ENCODE measurements around the gene ATG4B.

ATG4B gene

DNA sequence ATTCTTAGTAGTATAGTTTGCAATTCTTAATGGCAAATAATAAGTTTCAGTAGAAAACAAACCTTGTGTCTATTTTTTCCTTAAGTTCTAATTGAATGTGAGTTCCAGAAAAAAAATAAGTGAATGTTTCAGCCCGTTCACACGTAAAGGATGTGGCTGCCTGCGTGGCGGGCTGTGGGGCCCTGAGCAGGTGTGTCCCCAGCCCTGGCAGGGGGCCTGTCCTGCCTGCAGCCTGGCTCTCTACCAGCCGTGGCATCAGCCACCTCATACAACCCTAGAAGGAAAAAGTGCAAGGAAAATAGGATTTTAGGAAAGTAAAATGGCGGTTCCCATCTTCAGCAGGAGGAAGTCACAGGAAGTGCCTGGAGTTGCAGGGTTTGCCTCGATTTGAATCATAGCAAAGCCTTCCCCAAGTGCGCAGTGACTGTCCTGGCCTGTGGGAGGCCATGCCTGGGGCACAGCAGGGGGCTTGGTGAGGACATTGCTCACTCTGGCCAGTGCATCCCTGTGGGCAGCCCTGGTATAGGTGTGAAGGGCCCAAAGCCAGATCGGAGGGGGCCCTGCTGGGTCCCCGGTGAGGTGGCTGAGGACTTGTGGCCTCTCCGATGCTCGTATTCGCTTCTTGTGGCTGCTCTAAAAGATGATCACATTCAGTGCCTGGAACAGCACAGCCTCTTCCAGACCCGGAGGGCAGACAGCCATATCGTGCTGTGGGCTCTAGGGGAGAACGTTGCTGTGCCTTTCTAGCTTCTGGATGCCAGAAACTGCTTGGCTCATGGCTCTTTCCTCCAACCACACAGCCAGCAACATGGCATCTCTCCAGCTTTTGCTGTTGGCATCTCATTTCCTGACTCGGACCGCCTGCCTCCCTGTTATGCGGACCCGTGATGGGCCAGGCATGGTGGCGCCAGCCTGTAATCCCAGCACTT is 36.6 kb downstream of the ATG4B start:
- Histone ChIP-seq H3K9me3 (ENCODE audit: control insufficient read depth, low read depth, low read length) (no peaks in the 10 kb centered on the region), H3K36me3 (ENCODE audit: control insufficient read depth, low read depth, low read length) (peaks cover 39% of the 10 kb centered on the region), H3K27me3 (ENCODE audit: control insufficient read depth, insufficient read depth, low read length) (no peaks in the 10 kb centered on the region), H3K4me1 (ENCODE audit: control insufficient read depth, low read depth, low read length) (no peaks in the 10 kb centered on the region), H3K27ac (ENCODE audit: low read length) (no peak overlapping the region), H3K4me3 (ENCODE audit: low read length) (no peak overlapping the region), H3K9ac (ENCODE audit: low read length) (no peak overlapping the region)

- no peak overlapping the region for H3K27ac ChIP-seq (ENCODE audit: low read length)
- H3K27me3 ChIP-seq (ENCODE audit: control insufficient read depth, insufficient read depth, low read length) = no peaks in the 10 kb centered on the region
- no peak overlapping the region for H3K9ac ChIP-seq (ENCODE audit: low read length)
- H3K36me3 ChIP-seq (ENCODE audit: control insufficient read depth, low read depth, low read length) = peaks cover 48% of the 10 kb centered on the region
- no peaks in the 10 kb centered on the region for H3K9me3 ChIP-seq (ENCODE audit: control insufficient read depth, low read depth, low read length)
- H3K4me3 ChIP-seq (ENCODE audit: low read length) = no peak overlapping the region
- H3K4me1 ChIP-seq (ENCODE audit: control insufficient read depth, low read depth, low read length) = no peaks in the 10 kb centered on the region
Measured at GRCh38 chr2:241675885-241676284, 38.4 kb downstream of the ATG4B start.

DNA sequence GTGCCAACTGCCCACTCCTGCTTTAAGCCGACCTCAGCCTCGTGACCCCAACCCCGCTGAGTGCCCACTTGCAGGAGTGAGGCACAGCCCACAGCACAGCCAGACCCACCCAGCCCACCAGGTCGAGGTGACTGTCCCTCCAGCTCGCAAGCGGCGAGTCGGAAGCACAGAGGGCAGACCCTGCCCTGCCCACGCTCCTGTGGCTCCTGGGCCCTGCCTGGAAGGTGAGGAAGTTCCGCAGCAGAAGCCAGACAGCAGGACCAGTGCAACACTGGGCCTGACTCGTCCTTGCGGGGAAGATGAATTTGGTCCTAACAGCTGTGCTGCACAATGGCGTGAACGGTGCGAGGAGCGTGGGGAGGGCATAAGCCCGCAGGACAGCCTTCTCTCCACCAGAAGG is 39.2 kb downstream of the ATG4B start:
- no peak overlapping the region for H3K4me3 ChIP-seq (ENCODE audit: low read length)
- H3K27me3 ChIP-seq (ENCODE audit: control insufficient read depth, insufficient read depth, low read length) = no peaks in the 10 kb centered on the region
- H3K9ac ChIP-seq (ENCODE audit: low read length) = no peak overlapping the region
- no peak overlapping the region for H3K27ac ChIP-seq (ENCODE audit: low read length)
- no peaks in the 10 kb centered on the region for H3K4me1 ChIP-seq (ENCODE audit: control insufficient read depth, low read depth, low read length)
- H3K9me3 ChIP-seq (ENCODE audit: control insufficient read depth, low read depth, low read length) = no peaks in the 10 kb centered on the region
- peaks cover 56% of the 10 kb centered on the region for H3K36me3 ChIP-seq (ENCODE audit: control insufficient read depth, low read depth, low read length)

DNA sequence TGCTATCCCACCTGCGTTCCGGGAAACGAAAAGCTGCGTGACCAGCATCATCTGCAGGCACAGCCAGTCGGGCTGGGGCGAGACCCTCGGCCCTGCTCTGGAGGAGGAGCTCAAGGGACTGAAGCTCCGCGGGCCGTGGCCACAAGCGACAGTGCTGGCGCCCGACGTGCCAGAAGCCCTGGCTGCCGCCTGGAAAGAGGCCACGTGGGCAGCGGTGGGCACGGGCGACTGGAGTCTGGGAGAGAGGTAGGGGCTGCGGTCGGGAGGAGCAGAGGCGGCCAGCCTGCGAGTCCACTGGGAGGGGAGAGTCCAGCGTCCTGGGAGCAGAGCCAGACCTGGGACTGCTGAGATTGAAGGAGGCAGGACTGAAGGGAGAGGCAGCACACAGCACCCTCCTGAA is 39.9 kb downstream of the ATG4B start:
- Histone ChIP-seq H3K27ac (ENCODE audit: low read length) (no peak overlapping the region), H3K27me3 (ENCODE audit: control insufficient read depth, insufficient read depth, low read length) (no peaks in the 10 kb centered on the region), H3K4me1 (ENCODE audit: control insufficient read depth, low read depth, low read length) (no peaks in the 10 kb centered on the region), H3K36me3 (ENCODE audit: control insufficient read depth, low read depth, low read length) (peaks cover 63% of the 10 kb centered on the region), H3K9me3 (ENCODE audit: control insufficient read depth, low read depth, low read length) (no peaks in the 10 kb centered on the region), H3K9ac (ENCODE audit: low read length) (no peak overlapping the region), H3K4me3 (ENCODE audit: low read length) (no peak overlapping the region)

DNA sequence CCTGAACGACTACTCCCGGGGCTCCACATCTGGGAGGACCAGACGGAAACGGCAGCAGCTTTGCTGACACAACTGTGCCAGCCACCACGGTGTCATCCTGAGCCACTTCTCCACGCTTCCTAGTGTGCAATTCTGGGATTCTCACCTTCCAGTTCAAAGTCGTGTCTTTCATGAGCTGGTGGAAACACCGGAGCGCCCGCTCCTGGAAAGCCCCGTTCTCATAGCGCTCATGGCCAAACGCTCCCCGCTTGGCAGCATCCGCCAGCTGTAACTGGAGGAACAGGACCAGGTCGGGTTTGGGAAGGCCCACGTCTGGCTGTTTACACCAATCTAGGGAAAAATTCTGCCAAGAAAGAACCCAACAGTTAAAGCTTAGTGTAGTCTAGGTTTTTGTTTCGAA is 40.8 kb downstream of the ATG4B start:
- Histone ChIP-seq H3K27ac (ENCODE audit: low read length) (no peak overlapping the region), H3K36me3 (ENCODE audit: control insufficient read depth, low read depth, low read length) (peaks cover 72% of the 10 kb centered on the region), H3K27me3 (ENCODE audit: control insufficient read depth, insufficient read depth, low read length) (no peaks in the 10 kb centered on the region), H3K4me1 (ENCODE audit: control insufficient read depth, low read depth, low read length) (no peaks in the 10 kb centered on the region), H3K9me3 (ENCODE audit: control insufficient read depth, low read depth, low read length) (no peaks in the 10 kb centered on the region), H3K4me3 (ENCODE audit: low read length) (no peak overlapping the region), H3K9ac (ENCODE audit: low read length) (no peak overlapping the region)

GRCh38 chr2:241678784-241679540 is 41.5 kb downstream of the ATG4B start:
- peaks cover 77% of the 10 kb centered on the region for H3K36me3 ChIP-seq (ENCODE audit: control insufficient read depth, low read depth, low read length)
- H3K9ac ChIP-seq (ENCODE audit: low read length) = no peak overlapping the region
- no peaks in the 10 kb centered on the region for H3K4me1 ChIP-seq (ENCODE audit: control insufficient read depth, low read depth, low read length)
- H3K27me3 ChIP-seq (ENCODE audit: control insufficient read depth, insufficient read depth, low read length) = no peaks in the 10 kb centered on the region
- no peak overlapping the region for H3K4me3 ChIP-seq (ENCODE audit: low read length)
- no peaks in the 10 kb centered on the region for H3K9me3 ChIP-seq (ENCODE audit: control insufficient read depth, low read depth, low read length)
- no peak overlapping the region for H3K27ac ChIP-seq (ENCODE audit: low read length)

DNA sequence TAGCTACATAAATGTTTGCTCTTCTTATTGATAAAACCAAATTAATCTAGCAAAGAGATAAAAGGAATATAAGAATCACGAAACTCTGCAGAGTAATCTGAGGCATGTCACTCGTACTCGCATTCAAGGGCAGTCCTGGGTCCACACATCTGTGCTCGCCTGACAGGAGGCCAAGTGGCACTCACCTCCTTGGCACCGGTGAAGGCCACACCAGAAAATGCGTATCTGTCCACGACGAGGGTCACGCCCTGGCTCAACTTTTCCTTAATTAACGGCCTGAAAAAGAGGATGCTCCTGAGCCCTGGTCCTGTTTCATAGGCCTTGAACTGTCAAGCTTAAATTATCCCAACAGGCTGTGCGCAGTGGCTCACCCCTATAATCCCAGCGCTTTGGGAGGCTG is 42.6 kb downstream of the ATG4B start:
- H3K36me3 ChIP-seq (ENCODE audit: control insufficient read depth, low read depth, low read length) = peaks cover 87% of the 10 kb centered on the region
- no peaks in the 10 kb centered on the region for H3K9me3 ChIP-seq (ENCODE audit: control insufficient read depth, low read depth, low read length)
- H3K4me3 ChIP-seq (ENCODE audit: low read length) = no peak overlapping the region
- no peaks in the 10 kb centered on the region for H3K4me1 ChIP-seq (ENCODE audit: control insufficient read depth, low read depth, low read length)
- no peaks in the 10 kb centered on the region for H3K27me3 ChIP-seq (ENCODE audit: control insufficient read depth, insufficient read depth, low read length)
- no peak overlapping the region for H3K9ac ChIP-seq (ENCODE audit: low read length)
- no peak overlapping the region for H3K27ac ChIP-seq (ENCODE audit: low read length)

- Histone ChIP-seq H3K4me1 (ENCODE audit: control insufficient read depth, low read depth, low read length) (no peaks in the 10 kb centered on the region), H3K9ac (ENCODE audit: low read length) (no peak overlapping the region), H3K4me3 (ENCODE audit: low read length) (no peak overlapping the region), H3K36me3 (ENCODE audit: control insufficient read depth, low read depth, low read length) (peaks cover 84% of the 10 kb centered on the region), H3K27ac (ENCODE audit: low read length) (no peak overlapping the region), H3K27me3 (ENCODE audit: control insufficient read depth, insufficient read depth, low read length) (no peaks in the 10 kb centered on the region), H3K9me3 (ENCODE audit: control insufficient read depth, low read depth, low read length) (no peaks in the 10 kb centered on the region)
Measured at GRCh38 chr2:241680827-241681599, 43.5 kb downstream of the ATG4B start.

DNA sequence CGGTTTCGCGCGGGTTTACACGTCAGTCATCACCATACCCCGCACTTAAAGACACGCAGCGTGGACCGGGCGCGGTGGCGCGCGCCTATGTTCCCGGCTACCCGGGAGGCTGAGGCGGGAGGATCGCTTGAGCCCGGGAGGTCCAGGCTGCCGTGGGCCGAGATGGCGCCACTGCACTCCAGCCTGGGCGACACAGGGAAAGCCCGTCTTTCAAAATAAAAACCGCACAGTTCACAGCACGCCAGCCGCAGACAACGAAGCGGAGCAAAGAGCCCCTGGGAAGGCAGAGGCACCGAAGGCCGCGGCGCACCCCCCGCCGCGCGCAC is 48.8 kb downstream of the ATG4B start:
- Histone ChIP-seq H3K4me1 (ENCODE audit: control insufficient read depth, low read depth, low read length) (no peaks in the 10 kb centered on the region), H3K36me3 (ENCODE audit: control insufficient read depth, low read depth, low read length) (peaks cover 44% of the 10 kb centered on the region), H3K9me3 (ENCODE audit: control insufficient read depth, low read depth, low read length) (no peaks in the 10 kb centered on the region), H3K4me3 (ENCODE audit: low read length) (peak overlapping the region; percentile 95), H3K27ac (ENCODE audit: low read length) (peak overlapping the region; percentile 61), H3K9ac (ENCODE audit: low read length) (peak overlapping the region; percentile 92), H3K27me3 (ENCODE audit: control insufficient read depth, insufficient read depth, low read length) (no peaks in the 10 kb centered on the region)

DNA sequence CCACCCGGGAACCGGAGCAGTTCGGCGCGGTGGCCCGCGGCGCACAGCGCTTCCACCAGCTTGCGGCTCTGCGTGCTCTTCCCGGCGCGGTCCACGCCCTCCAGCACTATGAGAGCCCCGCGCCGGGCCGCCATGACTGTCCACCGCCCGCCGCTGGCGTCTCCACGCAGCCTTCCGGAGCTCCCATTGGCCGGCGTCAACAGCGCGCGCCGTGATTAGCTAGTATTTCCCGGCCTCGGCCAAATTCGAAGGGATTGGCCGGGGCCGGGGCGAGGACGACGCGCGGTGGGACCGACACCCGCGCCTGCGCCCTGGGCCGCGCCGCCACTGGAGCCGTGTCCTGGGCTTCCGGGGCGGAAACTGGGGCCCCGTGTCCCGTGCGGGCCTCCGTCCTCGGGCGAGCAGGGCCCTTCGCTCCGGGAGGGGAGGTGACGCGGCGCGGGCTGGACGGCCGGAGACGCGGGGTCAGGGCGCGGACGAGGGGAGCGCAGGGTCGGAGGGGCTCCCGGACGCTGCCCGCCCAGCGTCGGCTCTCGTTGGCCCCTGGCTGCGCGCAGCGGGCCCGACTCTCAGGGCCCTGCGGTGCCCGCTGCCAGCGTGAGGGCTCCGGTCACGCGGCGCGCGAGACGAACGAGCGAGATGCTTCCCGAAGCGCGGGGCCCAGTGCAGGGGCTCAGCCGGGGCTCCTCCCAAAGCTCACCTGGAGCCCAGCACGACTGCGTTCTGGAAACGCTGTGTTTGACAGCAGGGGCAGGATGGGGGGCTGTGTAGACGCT is 49.3 kb downstream of the ATG4B start, which contains the start of gene DTYMK:
Gene DTYMK, minus strand, starts transcription at position 166 of the 776 bp plus-strand sequence. Its CDS starts 32 bp downstream, at position 134.
- Histone ChIP-seq H3K27ac (ENCODE audit: low read length) (peak within 1 kb of the TSS; percentile 61), H3K4me1 (ENCODE audit: control insufficient read depth, low read depth, low read length) (no peaks in the 10 kb centered on the region), H3K9me3 (ENCODE audit: control insufficient read depth, low read depth, low read length) (no peaks in the 10 kb centered on the region), H3K9ac (ENCODE audit: low read length) (peak within 1 kb of the TSS; percentile 92), H3K4me3 (ENCODE audit: low read length) (peak within 1 kb of the TSS; percentile 95), H3K27me3 (ENCODE audit: control insufficient read depth, insufficient read depth, low read length) (no peaks in the 10 kb centered on the region), H3K36me3 (ENCODE audit: control insufficient read depth, low read depth, low read length) (peaks cover 39% of the 10 kb centered on the region)

- H3K27ac ChIP-seq (ENCODE audit: low read length) = no peak overlapping the region
- no peaks in the 10 kb centered on the region for H3K4me1 ChIP-seq (ENCODE audit: control insufficient read depth, low read depth, low read length)
- H3K36me3 ChIP-seq (ENCODE audit: control insufficient read depth, low read depth, low read length) = peaks cover 18% of the 10 kb centered on the region
Measured at GRCh38 chr2:241689306-241689705, 51.8 kb downstream of the ATG4B start.

More at GRCh38 chr2:241689306-241689705, 51.8 kb downstream of the ATG4B start:
- H3K4me3 ChIP-seq (ENCODE audit: low read length) = no peak overlapping the region
- H3K9me3 ChIP-seq (ENCODE audit: control insufficient read depth, low read depth, low read length) = no peaks in the 10 kb centered on the region
- no peak overlapping the region for H3K9ac ChIP-seq (ENCODE audit: low read length)
- H3K27me3 ChIP-seq (ENCODE audit: control insufficient read depth, insufficient read depth, low read length) = no peaks in the 10 kb centered on the region
